Esophagus squamous epithelium (tissue), 4 donors: ENCODE results near the gene ZNF334.

Experiments used
- CTCF ChIP-seq, 6 experiments: fragments of 450-650 bp in 4 of 6; fragments of 200-600 bp in 2 of 6; sonication (generic) in 2 of 6; IDR thresholded peaks; one replicate each; pipeline ENCODE4 v1.5.1; 2016 to 2019; ENCODE audit warnings: antibody characterized with exemption in 6 of 6, mild to moderate bottlenecking in 4 of 6, moderate library complexity in 4 of 6
- POLR2A ChIP-seq, 4 donors: fragments of 450-650 bp; IDR thresholded peaks; one replicate each; pipeline ENCODE4 v1.6.1; 2017; ENCODE audit warnings: antibody characterized with exemption in 4 of 4, mild to moderate bottlenecking in 4 of 4, moderate library complexity in 3 of 4

- TF ChIP-seq CTCF (IDR thresholded peaks at IDR 0.05) (no peak), POLR2A (IDR thresholded peaks at IDR 0.05) (no peak)
Observed at GRCh38 chr20:46482864-46483263, 30.5 kb downstream of the ZNF334 start.
